Measurements from ENCODE around the gene TOM1L2. TPM values are rescaled to one million over a fixed set of nuclear protein-coding genes. Genes with fewer than 3 reads are reported as not detected.

The TOM1L2 gene
- total RNA-seq, 4 donors from 2014 or later: 17.5 to 44.6 (median 27.1) TPM

DNA sequence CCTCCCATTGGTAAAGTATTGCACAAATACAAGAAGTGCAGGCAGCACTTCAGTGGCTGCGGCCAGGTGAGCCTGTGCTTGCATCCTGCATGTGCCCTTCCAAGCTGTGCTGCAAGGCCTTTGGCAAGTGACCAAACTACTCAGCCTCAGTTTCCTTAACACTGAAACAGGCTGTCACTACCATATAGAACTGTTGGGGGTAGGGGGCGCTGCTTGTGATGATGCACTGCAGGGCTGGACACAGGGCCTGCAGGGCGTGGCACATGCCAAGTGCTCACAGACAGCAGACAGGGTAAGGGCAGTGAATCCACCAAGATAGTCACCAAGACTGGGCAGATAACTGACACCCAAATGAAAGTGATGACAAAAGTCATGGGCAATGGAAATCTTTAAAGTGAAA lies 69.8 kb downstream of the TOM1L2 start:
- TF ChIP-seq, protein P1, sequence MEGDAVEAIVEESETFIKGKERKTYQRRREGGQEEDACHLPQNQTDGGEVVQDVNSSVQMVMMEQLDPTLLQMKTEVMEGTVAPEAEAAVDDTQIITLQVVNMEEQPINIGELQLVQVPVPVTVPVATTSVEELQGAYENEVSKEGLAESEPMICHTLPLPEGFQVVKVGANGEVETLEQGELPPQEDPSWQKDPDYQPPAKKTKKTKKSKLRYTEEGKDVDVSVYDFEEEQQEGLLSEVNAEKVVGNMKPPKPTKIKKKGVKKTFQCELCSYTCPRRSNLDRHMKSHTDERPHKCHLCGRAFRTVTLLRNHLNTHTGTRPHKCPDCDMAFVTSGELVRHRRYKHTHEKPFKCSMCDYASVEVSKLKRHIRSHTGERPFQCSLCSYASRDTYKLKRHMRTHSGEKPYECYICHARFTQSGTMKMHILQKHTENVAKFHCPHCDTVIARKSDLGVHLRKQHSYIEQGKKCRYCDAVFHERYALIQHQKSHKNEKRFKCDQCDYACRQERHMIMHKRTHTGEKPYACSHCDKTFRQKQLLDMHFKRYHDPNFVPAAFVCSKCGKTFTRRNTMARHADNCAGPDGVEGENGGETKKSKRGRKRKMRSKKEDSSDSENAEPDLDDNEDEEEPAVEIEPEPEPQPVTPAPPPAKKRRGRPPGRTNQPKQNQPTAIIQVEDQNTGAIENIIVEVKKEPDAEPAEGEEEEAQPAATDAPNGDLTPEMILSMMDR (IDR thresholded peaks at IDR 0.05; ENCODE audit: low read depth): no peak

DNA sequence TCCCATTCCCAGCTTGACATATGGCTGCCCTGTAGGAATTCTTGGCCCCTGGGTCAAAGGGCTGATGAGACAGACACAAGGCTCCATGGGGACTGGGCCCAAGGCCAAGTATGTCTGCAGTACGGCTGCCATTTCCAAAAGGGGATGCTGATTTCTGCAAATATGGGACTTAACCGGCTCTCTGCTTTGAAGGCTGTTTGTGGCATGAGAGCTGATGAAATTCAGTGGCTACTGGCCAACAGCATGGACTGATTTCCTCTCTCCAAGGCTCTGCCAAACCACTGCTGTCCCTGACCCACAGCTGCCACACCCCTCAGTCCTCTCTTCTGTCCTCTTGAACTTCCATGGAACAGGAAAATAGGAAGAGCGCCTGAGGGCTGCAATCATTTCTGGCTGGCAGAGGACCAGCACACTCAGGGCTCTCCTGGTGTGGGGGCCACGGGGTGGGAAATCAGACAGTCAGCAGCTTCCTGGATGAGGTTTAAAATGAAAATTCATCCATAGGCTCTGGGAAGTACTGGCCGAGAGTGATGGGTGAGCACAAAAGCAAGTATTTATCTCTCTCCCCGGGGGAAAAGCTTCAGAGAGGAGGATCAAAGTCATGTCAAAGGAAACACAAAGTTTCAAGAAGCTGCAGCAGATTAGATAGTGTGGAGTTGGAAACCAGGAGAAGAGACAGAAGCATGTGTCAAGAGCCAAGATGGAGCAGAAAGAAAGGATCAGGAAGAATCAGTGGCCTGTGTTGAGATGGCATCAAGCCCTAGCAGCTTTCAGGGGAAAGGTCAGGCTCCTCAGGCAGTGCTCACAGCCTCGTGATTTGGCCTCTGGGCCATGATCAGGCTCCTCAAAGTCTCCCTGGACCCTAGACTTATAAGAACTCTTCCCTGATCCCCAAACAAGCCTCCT lies 71.3 kb downstream of the TOM1L2 start:
- TF ChIP-seq, protein P1 (IDR thresholded peaks at IDR 0.05; ENCODE audit: low read depth): no peak

DNA sequence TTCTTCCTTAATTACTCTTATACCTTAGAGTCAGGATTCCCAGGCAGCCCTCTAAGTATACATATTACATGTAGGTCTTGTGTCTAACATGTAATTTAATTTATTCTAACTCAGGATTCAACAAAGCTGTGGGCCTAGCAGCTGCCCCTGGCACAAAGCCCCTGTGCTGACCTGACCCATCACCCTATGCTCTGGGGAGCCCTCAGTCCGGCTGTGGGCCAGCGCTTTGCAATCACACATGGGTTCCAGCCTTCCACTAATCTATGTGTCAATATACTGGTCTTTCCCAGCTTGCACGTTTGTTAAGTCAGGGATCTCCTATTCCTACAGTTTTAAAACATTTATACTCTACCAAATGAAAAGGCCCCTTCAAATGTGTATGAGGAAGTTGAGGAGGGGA lies 72.7 kb downstream of the TOM1L2 start:
- TF ChIP-seq, protein P1 (IDR thresholded peaks at IDR 0.05; ENCODE audit: low read depth): no peak

DNA sequence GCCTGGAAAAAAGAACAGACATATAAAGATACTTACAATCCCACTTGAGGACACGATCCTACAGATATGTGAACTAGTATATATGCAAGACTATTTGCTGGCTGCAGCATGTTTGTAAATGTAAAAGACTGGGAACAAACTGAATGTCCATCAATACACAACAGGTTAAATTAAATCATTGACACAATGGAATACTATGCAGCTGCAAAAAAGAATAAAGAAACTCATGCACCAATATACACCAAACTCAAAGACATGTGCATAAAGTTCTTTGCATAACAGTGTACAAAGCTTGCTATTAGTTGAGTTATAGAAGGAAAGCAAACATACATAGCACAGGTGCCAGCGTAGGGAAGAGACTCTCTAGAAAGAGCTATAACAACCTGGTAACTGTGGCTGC lies 73.5 kb downstream of the TOM1L2 start:
- TF ChIP-seq, protein P1 (IDR thresholded peaks at IDR 0.05; ENCODE audit: low read depth): no peak

DNA sequence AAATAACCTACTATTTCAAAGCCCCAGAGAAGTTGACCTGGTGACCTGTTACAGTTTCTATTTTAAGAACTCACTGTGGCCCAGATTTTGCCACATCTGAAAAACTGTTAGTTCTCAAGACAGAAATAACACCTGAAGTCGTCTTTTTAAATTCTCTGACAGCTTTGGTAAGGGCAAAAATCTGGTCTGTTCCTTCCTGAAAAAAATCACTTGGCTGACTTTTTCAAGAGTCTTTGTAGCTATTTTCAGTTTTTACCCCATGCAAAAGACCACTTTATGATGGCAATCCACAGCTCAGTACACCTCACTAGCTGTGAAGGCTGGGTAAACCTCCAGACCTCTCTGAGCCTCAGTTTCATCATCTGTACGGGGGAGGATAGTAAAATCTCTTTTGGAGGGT lies 74.8 kb downstream of the TOM1L2 start:
- TF ChIP-seq, protein P1 (IDR thresholded peaks at IDR 0.05; ENCODE audit: low read depth): no peak

DNA sequence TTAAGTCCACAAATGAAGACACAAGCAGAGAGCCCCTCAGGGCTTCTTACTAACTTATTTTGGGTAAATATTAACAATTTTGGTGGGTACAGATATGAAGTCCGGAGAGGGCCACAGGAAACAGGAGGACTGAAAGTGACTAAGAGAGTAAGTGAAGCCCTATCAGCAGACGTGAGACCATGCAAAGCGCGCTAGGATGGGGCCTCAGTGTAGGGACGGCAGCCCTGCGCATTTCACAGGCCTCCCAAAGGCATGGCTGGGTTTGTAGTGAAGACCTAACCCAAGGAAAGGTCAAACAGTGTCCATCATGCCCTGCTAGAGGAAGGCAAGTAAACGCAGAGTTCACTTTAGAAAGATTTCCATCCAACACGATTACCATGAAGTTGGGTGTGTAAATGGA lies 75.5 kb downstream of the TOM1L2 start:
- TF ChIP-seq, protein P1 (IDR thresholded peaks at IDR 0.05; ENCODE audit: low read depth): no peak

DNA sequence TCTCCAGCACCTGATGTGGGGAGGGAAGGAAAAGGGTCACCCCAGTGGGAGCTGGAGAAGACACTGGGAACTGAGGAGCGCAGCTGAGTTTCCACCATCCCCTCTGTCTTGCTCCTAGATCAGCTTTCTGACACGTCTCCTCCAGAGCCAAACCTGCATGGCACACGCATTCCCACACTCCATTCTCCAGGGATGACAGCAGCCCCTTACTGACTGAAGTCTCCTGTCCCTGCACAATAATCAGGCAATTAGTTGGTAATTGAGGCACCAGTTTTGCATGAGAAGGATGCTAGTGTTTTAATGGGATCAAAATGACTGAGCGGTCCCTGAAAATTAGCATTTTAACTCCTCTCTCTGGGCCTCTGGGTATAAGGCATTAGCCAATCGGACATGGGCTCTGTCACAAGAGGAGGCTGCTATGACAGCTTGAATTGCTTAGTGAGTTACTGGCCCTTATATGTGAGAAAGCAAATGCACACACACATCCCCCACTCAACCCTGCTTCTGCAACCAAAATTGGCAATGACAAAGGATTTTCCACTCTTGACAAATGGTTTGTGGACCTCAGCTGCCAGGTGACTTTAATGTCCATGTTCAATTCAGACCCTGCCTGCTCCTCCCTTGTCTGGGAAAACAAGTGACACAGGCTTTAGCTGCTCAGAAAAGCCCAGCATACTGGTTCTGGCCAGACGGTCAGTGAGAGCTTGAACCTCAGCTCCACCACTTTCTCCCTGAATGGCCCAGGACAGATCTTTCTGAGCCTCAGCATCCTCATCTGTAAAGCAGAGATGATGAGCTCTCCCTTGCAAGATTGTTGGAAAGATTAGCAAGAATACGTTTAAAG lies 78.2 kb downstream of the TOM1L2 start:
- TF ChIP-seq, protein P1 (IDR thresholded peaks at IDR 0.05; ENCODE audit: low read depth): no peak

Measured in subcutaneous adipose tissue (tissue), 4 donors.